ENCODE data around the gene STX16.
A peak's percentile ranks its signal among the peaks of the same experiment; 100 is the strongest.

STX16 gene

GRCh38 chr20:58650776-58651558, at the start of gene STX16:
Gene STX16, plus strand, starts transcription at chr20:58651283. Its CDS starts 724 bp downstream, at chr20:58652007.
- Histone ChIP-seq H3K9me3 (ENCODE audit: control insufficient read depth, insufficient read depth, low read depth, low read length) (no peaks in the 10 kb centered on the region), H3K4me3 (ENCODE audit: low read depth, low read length) (peak within 1 kb of the TSS; percentile 72), H3K4me1 (ENCODE audit: control insufficient read depth, insufficient read depth, low read length) (peaks cover 41% of the 10 kb centered on the region), H3K27ac (ENCODE audit: low read depth, low read length) (peak within 1 kb of the TSS; percentile 92), H3K27me3 (ENCODE audit: control insufficient read depth, insufficient read depth, low read length) (no peaks in the 10 kb centered on the region), H3K36me3 (ENCODE audit: control insufficient read depth, insufficient read depth, low read length) (no peaks in the 10 kb centered on the region), H3K9ac (ENCODE audit: low read length) (peak within 1 kb of the TSS; percentile 90)

- no peak overlapping the region for H3K27ac ChIP-seq (ENCODE audit: low read depth, low read length)
- no peaks in the 10 kb centered on the region for H3K36me3 ChIP-seq (ENCODE audit: control insufficient read depth, insufficient read depth, low read length)
- H3K9me3 ChIP-seq (ENCODE audit: control insufficient read depth, insufficient read depth, low read depth, low read length): peaks cover 2% of the 10 kb centered on the region; the same call in 1 of the 2 replicates
- H3K9ac ChIP-seq (ENCODE audit: low read length): no peak overlapping the region
- no peaks in the 10 kb centered on the region; the same call in 1 of the 2 replicates for H3K4me1 ChIP-seq (ENCODE audit: control insufficient read depth, insufficient read depth, low read length)
- H3K27me3 ChIP-seq (ENCODE audit: control insufficient read depth, insufficient read depth, low read length): no peaks in the 10 kb centered on the region
- no peak overlapping the region for H3K4me3 ChIP-seq (ENCODE audit: low read depth, low read length)
Observed at GRCh38 chr20:58602124-58602523, 49.0 kb upstream of the STX16 start.

GRCh38 chr20:58603721-58604120, 47.4 kb upstream of the STX16 start:
- Histone ChIP-seq H3K36me3 (ENCODE audit: control insufficient read depth, insufficient read depth, low read length) (no peaks in the 10 kb centered on the region), H3K27ac (ENCODE audit: low read depth, low read length) (no peak overlapping the region), H3K9ac (ENCODE audit: low read length) (no peak overlapping the region), H3K4me1 (ENCODE audit: control insufficient read depth, insufficient read depth, low read length) (no peaks in the 10 kb centered on the region), H3K27me3 (ENCODE audit: control insufficient read depth, insufficient read depth, low read length) (no peaks in the 10 kb centered on the region), H3K4me3 (ENCODE audit: low read depth, low read length) (no peak overlapping the region), H3K9me3 (ENCODE audit: control insufficient read depth, insufficient read depth, low read depth, low read length) (peaks cover 2% of the 10 kb centered on the region; the same call in 1 of the 2 replicates)

GRCh38 chr20:58604128-58604881, 46.8 kb upstream of the STX16 start:
- Histone ChIP-seq H3K9ac (ENCODE audit: low read length) (no peak overlapping the region), H3K9me3 (ENCODE audit: control insufficient read depth, insufficient read depth, low read depth, low read length) (peaks cover 2% of the 10 kb centered on the region; the same call in 1 of the 2 replicates)

GRCh38 chr20:58605292-58606065, 45.6 kb upstream of the STX16 start:
- no peak overlapping the region for H3K9ac ChIP-seq (ENCODE audit: low read length)
- no peaks in the 10 kb centered on the region for H3K36me3 ChIP-seq (ENCODE audit: control insufficient read depth, insufficient read depth, low read length)

More at GRCh38 chr20:58604128-58604881, 46.8 kb upstream of the STX16 start:
- Histone ChIP-seq H3K27ac (ENCODE audit: low read depth, low read length) (no peak overlapping the region), H3K36me3 (ENCODE audit: control insufficient read depth, insufficient read depth, low read length) (no peaks in the 10 kb centered on the region), H3K4me3 (ENCODE audit: low read depth, low read length) (no peak overlapping the region), H3K4me1 (ENCODE audit: control insufficient read depth, insufficient read depth, low read length) (no peaks in the 10 kb centered on the region), H3K27me3 (ENCODE audit: control insufficient read depth, insufficient read depth, low read length) (no peaks in the 10 kb centered on the region)

GRCh38 chr20:58606184-58606583, 44.9 kb upstream of the STX16 start:
- Histone ChIP-seq H3K9ac (ENCODE audit: low read length) (no peak overlapping the region), H3K4me3 (ENCODE audit: low read depth, low read length) (no peak overlapping the region), H3K4me1 (ENCODE audit: control insufficient read depth, insufficient read depth, low read length) (no peaks in the 10 kb centered on the region), H3K27ac (ENCODE audit: low read depth, low read length) (no peak overlapping the region), H3K27me3 (ENCODE audit: control insufficient read depth, insufficient read depth, low read length) (no peaks in the 10 kb centered on the region), H3K9me3 (ENCODE audit: control insufficient read depth, insufficient read depth, low read depth, low read length) (peaks cover 2% of the 10 kb centered on the region; the same call in 1 of the 2 replicates), H3K36me3 (ENCODE audit: control insufficient read depth, insufficient read depth, low read length) (no peaks in the 10 kb centered on the region)

More at GRCh38 chr20:58605292-58606065, 45.6 kb upstream of the STX16 start:
- H3K27me3 ChIP-seq (ENCODE audit: control insufficient read depth, insufficient read depth, low read length): no peaks in the 10 kb centered on the region
- no peaks in the 10 kb centered on the region for H3K4me1 ChIP-seq (ENCODE audit: control insufficient read depth, insufficient read depth, low read length)
- H3K4me3 ChIP-seq (ENCODE audit: low read depth, low read length): no peak overlapping the region
- H3K27ac ChIP-seq (ENCODE audit: low read depth, low read length): no peak overlapping the region
- H3K9me3 ChIP-seq (ENCODE audit: control insufficient read depth, insufficient read depth, low read depth, low read length): peaks cover 2% of the 10 kb centered on the region; the same call in 1 of the 2 replicates

- no peaks in the 10 kb centered on the region for H3K27me3 ChIP-seq (ENCODE audit: control insufficient read depth, insufficient read depth, low read length)
- H3K4me1 ChIP-seq (ENCODE audit: control insufficient read depth, insufficient read depth, low read length): no peaks in the 10 kb centered on the region; the same call in 1 of the 2 replicates
- peaks cover under 1% of the 10 kb centered on the region; the same call in 1 of the 2 replicates for H3K9me3 ChIP-seq (ENCODE audit: control insufficient read depth, insufficient read depth, low read depth, low read length)
- H3K27ac ChIP-seq (ENCODE audit: low read depth, low read length): no peak overlapping the region
- no peak overlapping the region for H3K4me3 ChIP-seq (ENCODE audit: low read depth, low read length)
- H3K9ac ChIP-seq (ENCODE audit: low read length): no peak overlapping the region
- H3K36me3 ChIP-seq (ENCODE audit: control insufficient read depth, insufficient read depth, low read length): no peaks in the 10 kb centered on the region
Observed at GRCh38 chr20:58608096-58608840, 42.8 kb upstream of the STX16 start.

- H3K9me3 ChIP-seq (ENCODE audit: control insufficient read depth, insufficient read depth, low read depth, low read length): peaks cover 4% of the 10 kb centered on the region
- no peaks in the 10 kb centered on the region for H3K27me3 ChIP-seq (ENCODE audit: control insufficient read depth, insufficient read depth, low read length)
- no peak overlapping the region for H3K9ac ChIP-seq (ENCODE audit: low read length)
- H3K36me3 ChIP-seq (ENCODE audit: control insufficient read depth, insufficient read depth, low read length): no peaks in the 10 kb centered on the region
- H3K27ac ChIP-seq (ENCODE audit: low read depth, low read length): no peak overlapping the region
- H3K4me3 ChIP-seq (ENCODE audit: low read depth, low read length): no peak overlapping the region
- no peaks in the 10 kb centered on the region; the same call in 1 of the 2 replicates for H3K4me1 ChIP-seq (ENCODE audit: control insufficient read depth, insufficient read depth, low read length)
Observed at GRCh38 chr20:58609026-58609425, 42.1 kb upstream of the STX16 start.

- H3K27ac ChIP-seq (ENCODE audit: low read depth, low read length): no peak overlapping the region
- no peak overlapping the region for H3K9ac ChIP-seq (ENCODE audit: low read length)
- H3K36me3 ChIP-seq (ENCODE audit: control insufficient read depth, insufficient read depth, low read length): no peaks in the 10 kb centered on the region
- no peaks in the 10 kb centered on the region; the same call in 1 of the 2 replicates for H3K4me1 ChIP-seq (ENCODE audit: control insufficient read depth, insufficient read depth, low read length)
- H3K27me3 ChIP-seq (ENCODE audit: control insufficient read depth, insufficient read depth, low read length): no peaks in the 10 kb centered on the region
- H3K4me3 ChIP-seq (ENCODE audit: low read depth, low read length): no peak overlapping the region
- H3K9me3 ChIP-seq (ENCODE audit: control insufficient read depth, insufficient read depth, low read depth, low read length): peaks cover 11% of the 10 kb centered on the region
Observed at GRCh38 chr20:58610071-58610800, 40.8 kb upstream of the STX16 start.

Measured in HUES6 (cell line).